ENCODE measurements around the gene MPZL1.

GRCh38 chr1:167698313-167698712, 23.5 kb upstream of the MPZL1 start:
- TF ChIP-seq POU6F1 (CRISPR knock-in tag; IDR thresholded peaks at IDR 0.05; ENCODE audit: borderline replicate concordance, low read depth) (no peak), ZNF70 (CRISPR knock-in tag; IDR thresholded peaks at IDR 0.05) (no peak), ARNTL (CRISPR knock-in tag; IDR thresholded peaks at IDR 0.05; ENCODE audit: borderline replicate concordance, low read depth) (no peak), TSHZ2 (CRISPR knock-in tag; IDR thresholded peaks at IDR 0.05) (no peak), RARB (CRISPR knock-in tag; IDR thresholded peaks at IDR 0.05) (no peak), ZC3H10 (CRISPR knock-in tag; IDR thresholded peaks at IDR 0.05) (no peak), GLIS3 (CRISPR knock-in tag; IDR thresholded peaks at IDR 0.05) (no peak), ZFP30 (CRISPR knock-in tag; IDR thresholded peaks at IDR 0.05) (no peak), CREB5 (CRISPR knock-in tag; IDR thresholded peaks at IDR 0.05; ENCODE audit: low read depth) (no peak), CSRNP3 (CRISPR knock-in tag; IDR thresholded peaks at IDR 0.05) (no peak), BACH2 (CRISPR knock-in tag; IDR thresholded peaks at IDR 0.05; ENCODE audit: borderline replicate concordance) (no peak), ESRRG (CRISPR knock-in tag; IDR thresholded peaks at IDR 0.05) (no peak)
